Fibroblast of pulmonary artery (primary cell): ENCODE measurements around the gene ELOVL4.

Experiments used
- DNase-seq: peaks from one replicate; pipeline ENCODE4 v3.0.0-alpha.2; 2010; ENCODE audit warnings: low read depth
- H3K4me3 ChIP-seq: replicated peaks from 2 replicates; pipeline ENCODE4 v1.5.1; 2011; ENCODE audit warnings: low read depth, mild to moderate bottlenecking, control low read depth, low read length, moderate library complexity
- CTCF ChIP-seq: IDR thresholded peaks from 2 replicates; pipeline ENCODE4 v1.5.1; 2011; ENCODE audit warnings: mild to moderate bottlenecking, control low read depth, low read length, inconsistent platforms; ENCODE audit errors: missing control alignments

The ELOVL4 gene

DNA sequence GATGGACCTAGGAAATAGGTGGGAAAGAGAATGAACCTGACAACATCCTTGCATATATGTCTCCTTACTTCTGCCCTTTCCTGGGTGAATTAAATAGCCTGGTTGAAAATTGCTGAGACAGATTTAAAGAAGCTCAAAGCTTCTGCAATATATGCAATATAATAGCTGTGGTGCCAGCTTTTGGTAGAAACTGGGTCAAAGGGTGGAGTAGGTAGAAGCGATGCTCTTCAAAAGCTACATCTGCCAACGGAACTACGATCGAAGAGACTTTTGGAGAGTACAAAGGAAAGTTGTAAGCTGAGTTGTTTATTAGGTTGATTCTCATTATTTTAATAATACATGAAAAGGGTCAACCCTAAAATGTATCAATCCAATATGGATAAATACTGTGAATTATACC is 34.3 kb upstream of the ELOVL4 start:
- no peak overlapping the region for H3K4me3 ChIP-seq
- no peak for DNase-seq
- no peak for TF ChIP-seq CTCF

DNA sequence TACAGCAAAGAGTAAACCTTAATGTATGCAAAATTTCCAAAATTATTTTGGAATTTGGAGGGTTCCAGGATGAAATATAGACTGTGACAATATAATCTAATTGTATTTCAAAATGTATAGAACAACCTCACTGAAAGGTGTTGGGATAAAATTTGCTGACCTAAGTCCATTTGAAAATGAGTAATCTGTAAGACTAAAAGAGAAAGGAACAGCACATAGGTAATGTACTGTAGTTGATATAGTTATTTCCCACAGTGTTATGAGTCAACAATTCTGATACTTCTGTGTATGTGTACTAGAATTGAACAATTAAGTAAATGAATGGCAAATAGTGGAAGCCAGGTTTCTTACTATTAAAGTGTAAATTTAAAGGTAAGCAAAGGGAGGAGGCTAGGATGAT is 23.8 kb upstream of the ELOVL4 start:
- no peak for TF ChIP-seq CTCF
- DNase-seq, result no peak
- no peak overlapping the region for H3K4me3 ChIP-seq

DNA sequence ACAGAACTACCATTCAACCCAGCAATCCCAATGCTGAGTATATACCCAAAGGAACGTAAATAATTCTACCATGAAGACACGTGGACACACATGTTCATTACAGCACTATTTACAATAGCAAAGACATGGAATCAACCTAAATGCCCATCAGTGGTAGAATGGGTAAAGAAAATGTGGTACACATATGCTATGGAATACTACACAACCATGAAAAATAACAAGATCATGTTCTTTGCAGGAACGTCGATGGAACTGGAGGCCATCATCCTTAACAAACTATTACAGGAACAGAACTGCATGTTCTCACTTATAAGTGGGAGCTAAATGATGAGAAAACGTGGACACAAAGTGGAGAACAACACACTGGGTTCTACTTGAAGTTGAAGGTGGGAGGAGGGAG is 22.4 kb upstream of the ELOVL4 start:
- no peak for TF ChIP-seq CTCF
- no peak for DNase-seq
- no peak overlapping the region for H3K4me3 ChIP-seq

GRCh38 chr6:79967178-79967577 is 19.8 kb upstream of the ELOVL4 start:
- TF ChIP-seq CTCF, result no peak
- no peak overlapping the region for H3K4me3 ChIP-seq
- DNase-seq, result no peak

GRCh38 chr6:79964607-79965081 is 17.3 kb upstream of the ELOVL4 start:
- TF ChIP-seq CTCF, result no peak
- H3K4me3 ChIP-seq, result no peak overlapping the region
- DNase-seq, result no peak

- no peak overlapping the region for H3K4me3 ChIP-seq
- no peak for TF ChIP-seq CTCF
- DNase-seq, result no peak
Measured at GRCh38 chr6:79954849-79955248, 7.5 kb upstream of the ELOVL4 start.

DNA sequence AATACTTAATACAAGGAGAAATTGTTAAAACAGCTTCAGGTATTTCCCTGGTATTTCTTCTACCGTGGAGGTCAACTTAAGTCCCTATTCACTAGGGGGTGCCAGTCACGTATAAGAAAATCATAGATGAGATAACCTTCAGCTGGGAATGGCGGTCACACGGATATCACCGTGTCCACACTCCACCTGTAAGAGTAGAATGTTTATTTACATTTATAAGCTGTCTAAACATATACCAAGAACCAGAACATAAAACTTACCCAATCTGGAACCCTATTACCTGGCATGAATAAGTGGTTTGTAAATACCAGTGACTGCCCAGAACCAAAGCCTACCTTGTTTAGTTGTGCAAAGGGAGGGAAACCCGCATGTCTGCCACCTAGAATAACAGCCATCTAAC is 1.9 kb upstream of the ELOVL4 start:
- peak; percentile 66 for TF ChIP-seq CTCF
- H3K4me3 ChIP-seq, result no peak overlapping the region
- DNase-seq, result peak; percentile 82
